Trophoblast cell (in vitro differentiated cells and primary cell): Measurements from ENCODE around the gene AP4S1.
A peak's percentile ranks its signal among the peaks of the same experiment; 100 is the strongest.
"Not testable (repeated sequence)": the region's sequence is repeated elsewhere in the genome, so short reads cannot be mapped to it uniquely, and the experiment has no call there.

Source experiments
- DNase-seq, 2 donors: peaks; one replicate each; pipeline ENCODE4 v3.0.0-alpha.2; 2016
- H2AFZ ChIP-seq: 2 replicates; pipeline ENCODE4 v1.6.1; 2013; ENCODE audit warnings: low read length, moderate library complexity, mild to moderate bottlenecking; ENCODE audit not compliant: insufficient read depth, poor library complexity
- H2AK5ac ChIP-seq: 2 replicates; pipeline ENCODE4 v1.6.1; 2013; ENCODE audit warnings: mild to moderate bottlenecking, low read length
- H2BK120ac ChIP-seq: 2 replicates; pipeline ENCODE4 v1.6.1; 2013; ENCODE audit warnings: low read length, mild to moderate bottlenecking, moderate library complexity; ENCODE audit not compliant: insufficient read depth, poor library complexity
- H2BK12ac ChIP-seq: 2 replicates; pipeline ENCODE4 v1.6.1; 2013; ENCODE audit warnings: mild to moderate bottlenecking, low read length, moderate library complexity
- H2BK5ac ChIP-seq: 2 replicates; pipeline ENCODE4 v1.6.1; 2013; ENCODE audit warnings: low read length, low read depth, moderate library complexity, mild to moderate bottlenecking; ENCODE audit not compliant: poor library complexity
- H3K14ac ChIP-seq: 2 replicates; pipeline ENCODE4 v1.6.1; 2013; ENCODE audit warnings: mild to moderate bottlenecking, low read length
- H3K18ac ChIP-seq: 2 replicates; pipeline ENCODE4 v1.6.1; 2013; ENCODE audit warnings: mild to moderate bottlenecking, low read length
- H3K23ac ChIP-seq: 2 replicates; pipeline ENCODE4 v1.6.1; 2013; ENCODE audit warnings: low read length
- H3K27ac ChIP-seq: 2 replicates; pipeline ENCODE4 v1.5.1; 2013; ENCODE audit warnings: low read depth, mild to moderate bottlenecking, inconsistent platforms, low read length, moderate library complexity
- H3K27me3 ChIP-seq: 2 replicates; pipeline ENCODE4 v1.6.1; 2013; ENCODE audit warnings: inconsistent platforms, mild to moderate bottlenecking, low read length, moderate library complexity; ENCODE audit not compliant: insufficient read depth
- H3K36me3 ChIP-seq, 2 experiments: 1 replicate in 1 of 2; 2 replicates in 1 of 2; pipeline ENCODE4 v1.6.1; 2013; ENCODE audit warnings: low read length in 2 of 2, mild to moderate bottlenecking in 2 of 2, moderate library complexity in 1 of 2; ENCODE audit not compliant: insufficient read depth in 2 of 2, control insufficient read depth in 1 of 2
- H3K4ac ChIP-seq: 2 replicates; pipeline ENCODE4 v1.6.1; 2013; ENCODE audit warnings: low read depth, mild to moderate bottlenecking, low read length, moderate library complexity
- H3K4me1 ChIP-seq, 2 experiments: 1 replicate in 1 of 2; 2 replicates in 1 of 2; pipeline ENCODE4 v1.6.1; 2013; ENCODE audit warnings: low read length in 2 of 2, mild to moderate bottlenecking in 2 of 2, moderate library complexity in 1 of 2; ENCODE audit not compliant: insufficient read depth in 2 of 2, control insufficient read depth in 1 of 2
- H3K4me2 ChIP-seq: 2 replicates; pipeline ENCODE4 v1.6.1; 2013; ENCODE audit warnings: inconsistent platforms, mild to moderate bottlenecking, low read length, moderate library complexity
- H3K4me3 ChIP-seq: 2 replicates; pipeline ENCODE4 v1.5.1; 2013; ENCODE audit warnings: mild to moderate bottlenecking, low read depth, low read length, inconsistent platforms
- H3K79me1 ChIP-seq: one replicate; pipeline ENCODE4 v1.6.1; 2013; ENCODE audit warnings: low read length
- H3K79me2 ChIP-seq: 2 replicates; pipeline ENCODE4 v1.6.1; 2013; ENCODE audit warnings: low read length, mild to moderate bottlenecking; ENCODE audit not compliant: control insufficient read depth, insufficient read depth, poor library complexity
- H3K9ac ChIP-seq: 2 replicates; pipeline ENCODE4 v1.6.1; 2013; ENCODE audit warnings: mild to moderate bottlenecking, low read length
- H3K9me3 ChIP-seq: 2 replicates; pipeline ENCODE4 v1.6.1; 2013; ENCODE audit warnings: low read depth, mild to moderate bottlenecking, control low read depth, inconsistent platforms, low read length; ENCODE audit not compliant: insufficient read depth
- H4K12ac ChIP-seq: 2 replicates; pipeline ENCODE4 v1.6.1; 2013; ENCODE audit warnings: low read depth, mild to moderate bottlenecking, low read length, moderate library complexity
- H4K8ac ChIP-seq: 2 replicates; pipeline ENCODE4 v1.6.1; 2013; ENCODE audit warnings: low read depth, mild to moderate bottlenecking, low read length, moderate library complexity
- H4K91ac ChIP-seq: one replicate; pipeline ENCODE4 v1.6.1; 2013; ENCODE audit warnings: low read depth, mild to moderate bottlenecking, low read length, moderate library complexity
- WGBS: extraction: QIAGEN DNeasy Blood & Tissue Kit; methylation state at CpG from one replicate; pipeline ENCODE4 v1.1.7; 2013; ENCODE audit warnings: missing lambda C conversion rate; ENCODE audit not compliant: insufficient read length, insufficient coverage; ENCODE audit errors: extremely low coverage; 5-methylcytosine and 5-hydroxymethylcytosine counted together

The AP4S1 gene

GRCh38 chr14:31060253-31060875 lies 34.9 kb downstream of the AP4S1 start:
- H3K79me2 ChIP-seq: no peaks in the 10 kb centered on the region
- no CpG with 5 or more reads among the region's 6 CpGs for whole genome bisulfite sequencing

DNA sequence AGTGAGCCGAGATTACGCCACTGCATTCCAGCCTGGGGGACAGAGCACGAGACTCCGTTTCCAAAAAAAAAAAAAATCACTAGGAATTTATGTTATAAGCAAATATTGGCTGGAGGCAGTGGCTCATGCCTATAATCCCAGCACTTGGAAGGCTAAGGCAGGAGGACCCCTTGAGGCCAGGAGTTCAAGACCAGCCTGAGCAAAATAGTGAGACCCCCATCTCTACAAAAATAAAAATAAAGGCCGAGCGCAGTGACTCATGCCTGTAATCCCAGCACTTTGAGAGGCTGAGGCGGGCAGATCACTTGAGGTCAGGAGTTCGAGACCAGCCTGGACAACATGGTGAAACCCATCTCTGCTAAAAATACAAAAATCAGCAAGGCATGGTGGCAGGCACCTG lies 37.5 kb downstream of the AP4S1 start:
- not testable (repeated sequence) for H4K8ac ChIP-seq, H3K9ac ChIP-seq, H3K18ac ChIP-seq, H3K4me3 ChIP-seq, H3K4ac ChIP-seq, H3K79me2 ChIP-seq, H3K36me3 ChIP-seq, H4K12ac ChIP-seq, H2BK120ac ChIP-seq, H3K79me1 ChIP-seq, H2AK5ac ChIP-seq, H3K23ac ChIP-seq, H2BK12ac ChIP-seq, H3K27me3 ChIP-seq, H3K27ac ChIP-seq, H4K91ac ChIP-seq, H3K9me3 ChIP-seq, H3K14ac ChIP-seq, H3K4me2 ChIP-seq, H3K4me1 ChIP-seq, H2BK5ac ChIP-seq, H2AFZ ChIP-seq
- peak; percentile 30 to 76 for DNase-seq
- WGBS: no CpG with 5 or more reads among the region's 8 CpGs

More at GRCh38 chr14:31060253-31060875, 34.9 kb downstream of the AP4S1 start:
- H3K9me3 ChIP-seq: no peaks in the 10 kb centered on the region
- H2BK5ac ChIP-seq: no peak overlapping the region
- no peak overlapping the region for H2BK12ac ChIP-seq
- no peak overlapping the region for H3K4ac ChIP-seq
- no peak overlapping the region for H3K14ac ChIP-seq
- H3K79me1 ChIP-seq: no peaks in the 10 kb centered on the region
- no peak overlapping the region for H3K27ac ChIP-seq
- H3K4me2 ChIP-seq: no peak overlapping the region
- no peak overlapping the region for H3K23ac ChIP-seq
- H2AFZ ChIP-seq: no peak overlapping the region
- H4K91ac ChIP-seq: no peak overlapping the region
- no peak overlapping the region for H4K12ac ChIP-seq
- peak in 1 of 2 donors; percentile 44 for DNase-seq
- H3K4me3 ChIP-seq: no peak overlapping the region
- H3K4me1 ChIP-seq: peaks cover 0 to 3% of the 10 kb centered on the region in 2 experiments
- no peak overlapping the region for H3K18ac ChIP-seq
- no peak overlapping the region for H2BK120ac ChIP-seq
- H4K8ac ChIP-seq: no peak overlapping the region
- H3K36me3 ChIP-seq: no peaks in the 10 kb centered on the region
- H2AK5ac ChIP-seq: no peak overlapping the region
- no peak overlapping the region for H3K9ac ChIP-seq
- no peaks in the 10 kb centered on the region for H3K27me3 ChIP-seq

GRCh38 chr14:31068235-31068634 lies 42.8 kb downstream of the AP4S1 start:
- Histone ChIP-seq H3K36me3 (no peaks in the 10 kb centered on the region), H3K4me3 (no peak overlapping the region), H4K91ac (no peak overlapping the region), H3K79me1 (peaks cover 2% of the 10 kb centered on the region), H2BK120ac (no peak overlapping the region), H3K4me1 (peaks cover 3% of the 10 kb centered on the region in 2 experiments), H2BK12ac (no peak overlapping the region), H2AFZ (no peak overlapping the region), H3K27ac (no peak overlapping the region), H4K12ac (no peak overlapping the region), H3K23ac (no peak overlapping the region), H3K18ac (no peak overlapping the region), H3K9me3 (no peaks in the 10 kb centered on the region), H4K8ac (no peak overlapping the region), H3K4ac (no peak overlapping the region), H2AK5ac (no peak overlapping the region), H3K9ac (no peak overlapping the region), H3K79me2 (no peaks in the 10 kb centered on the region), H3K4me2 (no peak overlapping the region), H3K14ac (no peak overlapping the region), H2BK5ac (no peak overlapping the region), H3K27me3 (no peaks in the 10 kb centered on the region)
- DNase-seq: no peak
- WGBS: no CpG with 5 or more reads among the region's 1 CpG

DNA sequence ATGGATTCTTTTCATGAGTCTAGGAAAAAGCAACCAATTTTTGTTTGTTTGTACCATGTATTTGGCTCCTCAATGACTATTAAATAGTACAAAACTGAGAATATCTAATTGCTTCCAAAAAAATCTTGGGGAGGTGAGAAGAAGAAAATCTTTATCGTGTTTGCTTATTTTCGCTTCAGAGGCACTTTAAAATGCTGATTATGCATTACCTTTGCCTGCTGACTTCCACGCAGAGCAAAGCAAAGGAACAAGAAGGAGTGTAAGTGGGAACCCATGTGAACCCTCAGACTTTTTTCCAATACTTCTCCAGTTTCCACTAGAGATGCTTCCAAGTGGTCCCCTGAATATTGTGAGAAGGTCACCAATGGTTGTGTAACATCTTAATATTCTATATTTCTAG lies 43.9 kb downstream of the AP4S1 start:
- Histone ChIP-seq H2BK5ac (no peak overlapping the region), H3K79me1 (peaks cover 2% of the 10 kb centered on the region), H4K12ac (no peak overlapping the region), H3K27ac (no peak overlapping the region), H2AFZ (no peak overlapping the region), H3K4me3 (no peak overlapping the region), H2BK120ac (no peak overlapping the region), H2AK5ac (no peak overlapping the region), H4K8ac (no peak overlapping the region), H3K14ac (no peak overlapping the region), H3K9ac (no peak overlapping the region), H4K91ac (no peak overlapping the region), H3K9me3 (no peaks in the 10 kb centered on the region), H3K4me1 (peaks cover 3% of the 10 kb centered on the region in 2 experiments), H3K18ac (no peak overlapping the region), H3K4me2 (no peak overlapping the region), H3K79me2 (no peaks in the 10 kb centered on the region), H3K36me3 (no peaks in the 10 kb centered on the region), H2BK12ac (no peak overlapping the region), H3K23ac (no peak overlapping the region), H3K4ac (no peak overlapping the region), H3K27me3 (no peaks in the 10 kb centered on the region)
- no CpG with 5 or more reads among the region's 3 CpGs for WGBS
- DNase-seq: no peak
